GM18951 (cell line): ENCODE data around the gene VPS51.
A peak's percentile ranks its signal among the peaks of the same experiment; 100 is the strongest.

ENCODE experiments used
- POLR2A ChIP-seq: IDR thresholded peaks from 4 replicates; pipeline ENCODE4 v1.6.1; 2011; ENCODE audit warnings: mild to moderate bottlenecking; ENCODE audit not compliant: insufficient read length, insufficient read depth; ENCODE audit errors: extremely low read depth
- in situ Hi-C: fragments of 300-500 bp; cut with MboI; formaldehyde crosslinking; loops from one replicate; pipeline ENCODE4 v1.12.0; 2022; ENCODE audit warnings: low sequenced_read_pairs, mixed read lengths, inconsistent platforms; ENCODE audit not compliant: unreplicated experiment

The VPS51 gene

DNA sequence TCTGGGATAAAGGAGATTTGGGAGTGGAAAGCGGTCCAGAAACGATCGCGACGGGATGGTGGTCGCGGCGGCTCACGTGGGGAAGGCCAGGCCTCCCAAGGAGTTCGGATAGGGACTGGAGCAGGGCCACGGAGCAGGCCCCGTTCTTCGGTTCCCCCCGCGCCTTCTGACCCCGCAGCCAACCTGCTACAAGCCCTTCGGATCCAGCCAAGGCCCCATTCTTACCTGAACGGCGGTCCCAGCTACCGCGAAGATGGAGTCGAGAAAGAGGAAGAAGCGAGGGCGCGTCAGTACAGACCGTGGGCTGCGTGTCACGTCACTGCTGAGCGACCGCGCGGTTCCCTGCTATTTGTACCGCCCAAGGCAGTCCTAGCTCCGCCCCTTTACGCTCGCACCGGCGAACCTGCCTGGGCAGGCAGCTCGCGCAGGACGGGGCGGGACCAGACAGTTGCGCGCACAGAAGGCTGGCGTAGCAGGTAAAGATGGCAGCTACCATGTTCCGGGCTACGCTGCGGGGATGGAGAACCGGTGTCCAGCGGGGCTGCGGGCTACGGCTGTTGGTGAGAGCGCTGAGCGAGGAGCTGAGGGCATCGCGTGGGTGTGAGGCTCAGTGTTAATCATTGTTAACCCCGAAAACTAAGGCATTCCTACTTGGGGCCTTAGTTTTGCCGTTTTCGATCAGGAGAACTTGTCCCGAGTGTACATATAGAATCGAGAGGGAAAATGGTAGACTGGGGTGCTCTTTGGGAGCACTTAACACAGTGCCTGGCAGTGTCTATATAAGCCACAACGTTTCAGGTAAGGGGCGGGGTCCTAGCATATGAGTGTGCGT is 26.1 kb downstream of the VPS51 start, which contains the start of the genes FAU and MRPL49:
Gene FAU (minus strand): TSS at position 270 of the 832 bp plus-strand sequence. CDS start 321 bp downstream, outside the sequence.
Gene MRPL49 (plus strand): TSS at position 457 of the 832 bp plus-strand sequence. CDS start 26 bp downstream, at position 483.
- in situ Hi-C loops, result no loop called here
- TF ChIP-seq POLR2A, result peak; percentile 95

- TF ChIP-seq POLR2A, result no peak
- in situ Hi-C loops, result no loop called here
Measured at GRCh38 chr11:65124480-65125196, 28.6 kb downstream of the VPS51 start.

DNA sequence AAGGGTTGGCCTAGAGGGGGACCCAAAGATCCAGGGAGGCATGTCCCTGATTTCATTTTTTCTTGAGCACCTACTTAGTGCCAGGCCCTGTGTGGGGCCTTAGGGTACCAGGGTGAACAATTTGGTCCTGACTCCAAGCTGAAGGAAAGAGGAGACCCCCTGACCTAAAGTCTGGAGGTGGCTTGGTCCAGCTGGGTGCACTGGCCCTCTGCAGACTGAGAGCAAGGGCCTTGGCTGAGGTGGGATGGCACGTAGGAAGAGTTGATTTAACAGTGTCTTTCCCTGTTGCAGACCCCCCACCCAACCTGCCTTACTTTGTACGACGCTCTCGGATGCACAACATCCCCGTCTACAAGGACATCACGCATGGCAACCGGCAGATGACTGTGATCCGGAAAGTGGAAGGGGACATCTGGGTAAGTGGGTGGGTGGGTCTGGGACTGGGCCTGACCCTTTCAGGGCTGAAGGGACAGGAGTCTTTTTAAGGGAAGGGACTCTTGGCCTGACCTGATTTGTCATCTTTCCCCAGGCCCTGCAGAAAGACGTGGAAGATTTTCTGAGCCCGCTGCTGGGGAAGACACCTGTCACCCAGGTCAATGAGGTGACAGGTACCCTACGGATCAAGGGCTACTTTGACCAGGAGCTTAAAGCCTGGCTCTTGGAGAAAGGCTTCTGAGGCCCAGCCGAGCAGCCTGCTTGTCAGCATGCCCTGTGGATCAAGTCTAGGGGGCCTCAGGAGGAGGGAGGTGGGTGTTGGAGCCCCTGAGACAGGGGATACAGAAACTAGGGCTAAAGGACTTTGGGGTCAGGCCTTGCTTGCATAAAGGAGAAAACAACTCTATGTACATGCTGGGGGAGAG is 29.4 kb downstream of the VPS51 start:
- TF ChIP-seq POLR2A, result no peak
- in situ Hi-C loops, result no loop called here

- in situ Hi-C loops, result no loop called here
- peak; percentile 46 for TF ChIP-seq POLR2A
Measured at GRCh38 chr11:65126624-65127274, 30.7 kb downstream of the VPS51 start.

- in situ Hi-C loops, result no loop called here
- no peak for TF ChIP-seq POLR2A
Measured at GRCh38 chr11:65127473-65128181, 31.6 kb downstream of the VPS51 start.

GRCh38 chr11:65128182-65129145 is 32.5 kb downstream of the VPS51 start:
- in situ Hi-C loops, result no loop called here
- TF ChIP-seq POLR2A, result peak; percentile 30

- no peak for TF ChIP-seq POLR2A
- in situ Hi-C loops, result no loop called here
Measured at GRCh38 chr11:65129649-65130441, 33.8 kb downstream of the VPS51 start.

DNA sequence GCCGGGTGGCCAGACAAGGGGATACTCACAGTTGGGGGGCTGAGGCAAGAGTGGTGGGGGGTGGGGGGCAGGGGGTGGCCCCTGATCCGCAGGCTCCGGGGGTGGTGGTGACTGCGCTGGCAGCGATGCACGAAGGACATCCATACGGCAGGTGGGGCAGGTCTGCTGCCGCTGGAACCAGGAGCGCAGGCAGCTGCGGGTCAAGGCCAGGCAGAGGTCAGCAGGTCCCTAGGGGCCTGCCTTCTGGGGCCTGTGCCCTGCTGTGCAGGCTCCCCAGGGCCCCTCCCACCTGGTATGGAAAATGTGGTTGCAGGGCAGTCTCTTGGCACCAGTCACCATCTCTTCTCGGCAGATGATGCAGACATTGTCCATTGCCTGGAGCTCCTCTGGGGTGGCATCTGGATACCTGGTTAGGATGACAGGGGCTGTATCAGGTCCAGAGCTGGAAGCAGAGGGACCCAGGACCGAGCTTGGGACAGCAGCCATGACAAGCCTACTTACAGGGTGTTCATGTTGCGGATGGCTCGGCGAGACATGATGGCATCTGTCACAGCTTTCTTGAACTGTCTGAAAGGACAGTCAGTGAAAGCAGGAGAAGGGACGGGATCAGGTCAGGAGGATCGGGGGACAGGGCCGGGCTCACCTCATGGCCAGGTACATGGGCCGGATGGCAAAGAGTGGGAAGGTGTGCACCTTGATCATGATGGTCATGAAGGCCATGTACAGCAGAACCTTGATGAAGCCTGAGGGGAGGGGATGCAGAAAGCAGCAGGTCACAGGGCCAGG is 34.8 kb downstream of the VPS51 start:
- in situ Hi-C loops, result no loop called here
- no peak for TF ChIP-seq POLR2A

GRCh38 chr11:65131417-65131776 is 35.4 kb downstream of the VPS51 start:
- in situ Hi-C loops, result no loop called here

GRCh38 chr11:65131895-65132237 is 35.9 kb downstream of the VPS51 start:
- in situ Hi-C loops, result no loop called here
- no peak for TF ChIP-seq POLR2A

More at GRCh38 chr11:65131417-65131776, 35.4 kb downstream of the VPS51 start:
- no peak for TF ChIP-seq POLR2A
